SK-N-SH treated with all-trans-retinoic acid at 6 μM for 48 hours (cell line): ENCODE measurements around the gene ZBTB32.

Experiments
- ARNTL ChIP-seq: fragments of 450-650 bp; formaldehyde crosslinking; IDR thresholded peaks from 2 replicates; pipeline ENCODE4 v1.5.0; 2020; ENCODE audit warnings: low read depth, mild to moderate bottlenecking, moderate library complexity, borderline replicate concordance
- CREB5 ChIP-seq: fragments of 250-450 bp; sonication (Bioruptor Pico); IDR thresholded peaks from 2 replicates; pipeline ENCODE4 v1.5.1; 2020; ENCODE audit warnings: low read depth, mild to moderate bottlenecking, moderate library complexity
- CSDC2 ChIP-seq: fragments of 250-450 bp; sonication (Bioruptor Pico); IDR thresholded peaks from 2 replicates; pipeline ENCODE4 v1.5.0; 2020; ENCODE audit warnings: mild to moderate bottlenecking, moderate library complexity
- ESRRG ChIP-seq: fragments of 250-450 bp; sonication (Bioruptor Pico); IDR thresholded peaks from 2 replicates; pipeline ENCODE4 v1.6.1; 2021; ENCODE audit warnings: mild to moderate bottlenecking
- PATZ1 ChIP-seq: fragments of 250-450 bp; sonication (Bioruptor Pico); IDR thresholded peaks from 2 replicates; pipeline ENCODE4 v1.8.0; 2020; ENCODE audit warnings: mild to moderate bottlenecking, moderate library complexity, borderline replicate concordance
- RARB ChIP-seq: fragments of 250-450 bp; sonication (Bioruptor Pico); IDR thresholded peaks from 2 replicates; pipeline ENCODE4 v1.8.0; 2021; ENCODE audit warnings: mild to moderate bottlenecking, moderate library complexity
- SNAI2 ChIP-seq: fragments of 250-450 bp; sonication (Bioruptor Pico); IDR thresholded peaks from 2 replicates; pipeline ENCODE4 v1.5.0; 2020; ENCODE audit warnings: mild to moderate bottlenecking, moderate library complexity
- TOX ChIP-seq: fragments of 250-450 bp; sonication (Bioruptor Pico); IDR thresholded peaks from 2 replicates; pipeline ENCODE4 v1.8.0; 2021; ENCODE audit warnings: mild to moderate bottlenecking, moderate library complexity, borderline replicate concordance
- ZFP3 ChIP-seq: fragments of 250-450 bp; sonication (Bioruptor Pico); IDR thresholded peaks from 2 replicates; pipeline ENCODE4 v1.5.0; 2020; ENCODE audit warnings: mild to moderate bottlenecking, moderate library complexity
- ZNF565 ChIP-seq: fragments of 450-650 bp; formaldehyde crosslinking; conservative IDR thresholded peaks from 2 replicates; pipeline ENCODE4 v1.5.0; 2020; ENCODE audit warnings: low read depth, mild to moderate bottlenecking, moderate library complexity
- ZNF70 ChIP-seq: fragments of 450-650 bp; formaldehyde crosslinking; IDR thresholded peaks from 2 replicates; pipeline ENCODE4 v1.5.0; 2020; ENCODE audit warnings: mild to moderate bottlenecking, moderate library complexity
- TF ChIP-seq, protein P1 (sequence below): fragments of 250-450 bp; sonication (Bioruptor Pico); IDR thresholded peaks from 2 replicates; pipeline ENCODE4 v1.5.0; 2020; ENCODE audit warnings: mild to moderate bottlenecking, moderate library complexity

- no peak for TF ChIP-seq CREB5 (CRISPR knock-in tag)
- TF ChIP-seq SNAI2: no peak
- TF ChIP-seq RARB (CRISPR knock-in tag): no peak
- no peak for TF ChIP-seq ARNTL (CRISPR knock-in tag)
- no peak for TF ChIP-seq CSDC2 (CRISPR knock-in tag)
- TF ChIP-seq PATZ1 (CRISPR knock-in tag): no peak
- no peak for TF ChIP-seq ESRRG
- no peak for TF ChIP-seq ZNF565 (CRISPR knock-in tag)
- no peak for TF ChIP-seq TOX
- TF ChIP-seq, protein P1, sequence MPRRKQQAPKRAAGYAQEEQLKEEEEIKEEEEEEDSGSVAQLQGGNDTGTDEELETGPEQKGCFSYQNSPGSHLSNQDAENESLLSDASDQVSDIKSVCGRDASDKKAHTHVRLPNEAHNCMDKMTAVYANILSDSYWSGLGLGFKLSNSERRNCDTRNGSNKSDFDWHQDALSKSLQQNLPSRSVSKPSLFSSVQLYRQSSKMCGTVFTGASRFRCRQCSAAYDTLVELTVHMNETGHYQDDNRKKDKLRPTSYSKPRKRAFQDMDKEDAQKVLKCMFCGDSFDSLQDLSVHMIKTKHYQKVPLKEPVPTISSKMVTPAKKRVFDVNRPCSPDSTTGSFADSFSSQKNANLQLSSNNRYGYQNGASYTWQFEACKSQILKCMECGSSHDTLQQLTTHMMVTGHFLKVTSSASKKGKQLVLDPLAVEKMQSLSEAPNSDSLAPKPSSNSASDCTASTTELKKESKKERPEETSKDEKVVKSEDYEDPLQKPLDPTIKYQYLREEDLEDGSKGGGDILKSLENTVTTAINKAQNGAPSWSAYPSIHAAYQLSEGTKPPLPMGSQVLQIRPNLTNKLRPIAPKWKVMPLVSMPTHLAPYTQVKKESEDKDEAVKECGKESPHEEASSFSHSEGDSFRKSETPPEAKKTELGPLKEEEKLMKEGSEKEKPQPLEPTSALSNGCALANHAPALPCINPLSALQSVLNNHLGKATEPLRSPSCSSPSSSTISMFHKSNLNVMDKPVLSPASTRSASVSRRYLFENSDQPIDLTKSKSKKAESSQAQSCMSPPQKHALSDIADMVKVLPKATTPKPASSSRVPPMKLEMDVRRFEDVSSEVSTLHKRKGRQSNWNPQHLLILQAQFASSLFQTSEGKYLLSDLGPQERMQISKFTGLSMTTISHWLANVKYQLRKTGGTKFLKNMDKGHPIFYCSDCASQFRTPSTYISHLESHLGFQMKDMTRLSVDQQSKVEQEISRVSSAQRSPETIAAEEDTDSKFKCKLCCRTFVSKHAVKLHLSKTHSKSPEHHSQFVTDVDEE (CRISPR knock-in tag): no peak
- TF ChIP-seq ZNF70 (CRISPR knock-in tag): no peak
- no peak for TF ChIP-seq ZFP3 (CRISPR knock-in tag)
These were observed 28.3 kb downstream of the ZBTB32 start for GRCh38 chr19:35732540-35733179.
